Breast epithelium (tissue), 4 donors: ENCODE results near the gene RALGPS1. TPM values are rescaled to one million over a fixed set of nuclear protein-coding genes. Genes with fewer than 3 reads are reported as not detected.

Experiments used
- DNase-seq, 2 donors: peaks; one replicate each; pipeline ENCODE4 v3.0.0-alpha.2; 2019; ENCODE audit warnings: low spot score in 2 of 2
- H3K27ac ChIP-seq, 2 donors: fragments of 200-600 bp; sonication (generic) in 1 of 2; one replicate each; pipeline ENCODE4 v1.5.1; 2016 to 2019; ENCODE audit warnings: mild to moderate bottlenecking in 1 of 2
- H3K27me3 ChIP-seq, 2 donors: fragments of 200-600 bp; sonication (generic) in 1 of 2; one replicate each; pipeline versions ENCODE4 v1.5.1 to v1.6.0; 2017 to 2019; ENCODE audit warnings: control low read depth in 1 of 2, mild to moderate bottlenecking in 1 of 2
- H3K36me3 ChIP-seq: fragments of 200-600 bp; one replicate; pipeline ENCODE4 v1.5.1; 2019
- H3K4me1 ChIP-seq, 2 donors: fragments of 200-600 bp; sonication (generic); one replicate each; pipeline ENCODE4 v1.5.1; 2016 to 2019; ENCODE audit warnings: control low read depth in 1 of 2
- H3K4me3 ChIP-seq, 3 donors: fragments of 200-600 bp; sonication (generic); 1 replicate in 2 of 3; 2 replicates in 1 of 3; pipeline ENCODE4 v1.5.1; 2016 to 2019; ENCODE audit warnings: mild to moderate bottlenecking in 3 of 3, moderate library complexity in 2 of 3
- H3K9me3 ChIP-seq, 2 donors: fragments of 200-600 bp; sonication (generic) in 1 of 2; one replicate each; pipeline ENCODE4 v1.5.1; 2016 to 2019; ENCODE audit warnings: control low read depth in 1 of 2
- CTCF ChIP-seq, 3 donors: fragments of 450-650 bp; IDR thresholded peaks; one replicate each; pipeline ENCODE4 v1.5.1; 2016 to 2017; ENCODE audit warnings: antibody characterized with exemption in 3 of 3, mild to moderate bottlenecking in 3 of 3, moderate library complexity in 3 of 3
- POLR2A ChIP-seq: fragments of 450-650 bp; IDR thresholded peaks from one replicate; pipeline ENCODE4 v1.6.1; 2016; ENCODE audit warnings: antibody characterized with exemption, mild to moderate bottlenecking, moderate library complexity
- POLR2AphosphoS5 ChIP-seq, 3 donors: sonication (generic); formaldehyde crosslinking; IDR thresholded peaks; one replicate each; pipeline ENCODE4 v1.6.1; 2017; ENCODE audit warnings: antibody characterized with exemption in 3 of 3
- intact Hi-C: fragments of 100-400 bp; cut with DNase I; formaldehyde crosslinking; loops from one replicate; pipeline ENCODE4 v1.15.1; 2023; ENCODE audit warnings: low total_unique reads
- total RNA-seq, 3 donors: library from RNA; depleted of rRNA; stranded (reverse); fragments of >200 nt; gene quantifications; one replicate each; pipeline ENCODE4 v1.1.0, GENCODE V29; 2016

Gene RALGPS1
- total RNA-seq, 3 donors from 2014 or later = 5.8 to 30.7 (median 15.1) TPM

- no peak for TF ChIP-seq POLR2AphosphoS5 (IDR thresholded peaks at IDR 0.05)
- no peak for TF ChIP-seq POLR2A
- TF ChIP-seq CTCF (IDR thresholded peaks at IDR 0.05) = no peak
- H3K9me3 ChIP-seq = no peaks in the 10 kb centered on the region
- peak overlapping the region in 1 of 2 donors; percentile 78 for H3K27ac ChIP-seq
- H3K4me3 ChIP-seq = no peak overlapping the region
- no peak for DNase-seq
- H3K27me3 ChIP-seq = no peaks in the 10 kb centered on the region
- intact Hi-C loops = loop anchor here (10.0 kb wide), 1 partner anchor 136 kb away; no protein-coding TSS in a partner anchor
- no peaks in the 10 kb centered on the region for H3K36me3 ChIP-seq
- peaks cover 0 to 5% of the 10 kb centered on the region in 2 donors for H3K4me1 ChIP-seq
These were observed 144.4 kb downstream of the RALGPS1 start for GRCh38 chr9:127059030-127059429.

DNA sequence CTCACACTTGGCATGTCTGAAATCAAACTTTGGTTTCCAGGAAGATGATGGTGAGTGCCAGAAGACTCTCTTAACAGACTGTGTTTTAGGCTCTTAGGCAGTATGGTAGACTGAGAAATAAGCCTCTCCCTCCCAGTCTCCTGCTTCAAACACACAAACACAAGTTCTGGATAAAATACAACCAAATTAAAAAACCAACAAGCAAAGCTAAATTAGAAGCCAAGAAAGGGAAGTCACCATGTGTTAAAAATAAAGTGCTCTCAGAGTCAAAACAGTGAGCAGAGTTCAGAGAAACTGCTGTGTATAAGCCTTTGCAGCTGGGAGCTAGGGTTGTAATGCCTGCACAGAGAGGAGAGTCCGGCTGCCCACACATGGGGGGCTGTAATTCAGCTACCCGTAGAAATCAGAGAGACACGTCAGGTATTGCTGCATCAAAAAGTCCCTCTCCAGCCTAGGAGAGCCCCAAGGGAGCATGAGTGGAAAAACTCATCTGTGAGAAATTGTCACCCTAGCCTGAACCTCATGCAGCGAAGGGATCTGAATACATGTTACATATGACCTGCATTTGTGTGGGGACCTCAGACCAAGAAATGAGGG, 145.3 kb downstream of the RALGPS1 start:
- intact Hi-C loops = loop anchor here (10.0 kb wide), 1 partner anchor 135 kb away; no protein-coding TSS in a partner anchor

DNA sequence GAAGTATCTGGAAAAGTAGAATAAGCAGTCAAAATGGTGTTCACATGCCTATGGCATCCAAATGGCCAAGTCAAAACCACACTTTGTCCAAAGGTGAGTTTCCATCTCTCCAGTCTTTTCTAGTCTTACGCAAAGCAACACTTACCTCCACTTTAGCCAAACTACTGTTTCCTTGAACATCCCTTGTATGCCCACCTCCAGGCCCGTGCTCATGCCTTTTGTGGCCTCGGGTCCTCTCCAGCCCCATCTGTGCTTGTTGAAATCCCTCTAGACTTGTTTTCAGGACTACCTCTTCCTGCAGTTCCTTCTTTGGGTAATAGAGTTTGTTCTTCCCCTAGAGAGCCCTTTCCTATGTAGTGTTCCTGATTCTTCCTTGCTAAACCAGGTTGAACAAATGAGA, 146.8 kb downstream of the RALGPS1 start:
- H3K36me3 ChIP-seq = no peaks in the 10 kb centered on the region
- TF ChIP-seq POLR2A (no peak), CTCF (IDR thresholded peaks at IDR 0.05) (no peak), POLR2AphosphoS5 (IDR thresholded peaks at IDR 0.05) (no peak)
- no peaks in the 10 kb centered on the region for H3K4me1 ChIP-seq
- H3K4me3 ChIP-seq = no peak overlapping the region
- no peak overlapping the region for H3K27ac ChIP-seq
- intact Hi-C loops = no loop called here
- no peak for DNase-seq
- H3K27me3 ChIP-seq = no peaks in the 10 kb centered on the region
- H3K9me3 ChIP-seq = no peaks in the 10 kb centered on the region

More for the DNA sequence above, 145.3 kb downstream of the RALGPS1 start:
- Histone ChIP-seq H3K36me3 (no peaks in the 10 kb centered on the region), H3K27me3 (no peaks in the 10 kb centered on the region), H3K4me1 (peaks cover 0 to 5% of the 10 kb centered on the region in 2 donors), H3K27ac (peak overlapping the region; percentile 13 to 78), H3K4me3 (no peak overlapping the region), H3K9me3 (no peaks in the 10 kb centered on the region)
- DNase-seq = no peak
- TF ChIP-seq POLR2A (no peak), POLR2AphosphoS5 (IDR thresholded peaks at IDR 0.05) (no peak), CTCF (IDR thresholded peaks at IDR 0.05) (no peak)

DNA sequence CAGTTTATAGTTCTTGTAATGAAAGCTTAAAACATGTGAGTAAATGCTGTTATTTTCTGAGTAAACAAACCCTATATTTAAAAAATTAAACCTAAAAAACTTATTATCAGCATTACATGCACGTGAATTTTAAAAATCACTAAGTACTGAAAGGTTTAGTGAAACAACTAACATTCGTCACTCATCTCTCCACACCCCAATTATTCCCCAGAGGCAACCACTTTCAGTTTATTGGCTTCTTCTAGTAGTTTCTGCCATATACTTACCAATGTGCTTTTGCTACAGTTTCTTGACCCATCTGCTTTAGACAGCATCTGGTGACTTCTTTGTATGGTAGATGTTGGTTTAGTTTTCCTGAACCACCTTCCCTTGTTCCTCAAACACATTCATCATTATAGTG, 149.8 kb downstream of the RALGPS1 start:
- no peak overlapping the region for H3K4me3 ChIP-seq
- intact Hi-C loops = no loop called here
- no peaks in the 10 kb centered on the region for H3K9me3 ChIP-seq
- no peak for DNase-seq
- no peaks in the 10 kb centered on the region for H3K4me1 ChIP-seq
- TF ChIP-seq CTCF (IDR thresholded peaks at IDR 0.05) (no peak), POLR2AphosphoS5 (IDR thresholded peaks at IDR 0.05) (no peak), POLR2A (no peak)
- no peaks in the 10 kb centered on the region for H3K27me3 ChIP-seq
- no peaks in the 10 kb centered on the region for H3K36me3 ChIP-seq
- no peak overlapping the region for H3K27ac ChIP-seq

- Histone ChIP-seq H3K4me1 (no peaks in the 10 kb centered on the region), H3K27ac (no peak overlapping the region), H3K27me3 (no peaks in the 10 kb centered on the region), H3K36me3 (no peaks in the 10 kb centered on the region), H3K9me3 (no peaks in the 10 kb centered on the region), H3K4me3 (no peak overlapping the region)
- intact Hi-C loops = no loop called here
- TF ChIP-seq POLR2AphosphoS5 (IDR thresholded peaks at IDR 0.05) = no peak
- no peak for TF ChIP-seq CTCF (IDR thresholded peaks at IDR 0.05)
- TF ChIP-seq POLR2A = no peak
- no peak for DNase-seq
These were observed 151.0 kb downstream of the RALGPS1 start for GRCh38 chr9:127065592-127065991.
